HG02981 (cell line): ENCODE measurements around the gene ERCC1.

Experiments
- ATAC-seq: cut with Tn5 transposase; IDR thresholded peaks from one replicate; pipeline ENCODE4 v1.9.1; 2021; ENCODE audit warnings: mild to moderate bottlenecking, moderate library complexity; ENCODE audit not compliant: unreplicated experiment

ERCC1 gene

DNA sequence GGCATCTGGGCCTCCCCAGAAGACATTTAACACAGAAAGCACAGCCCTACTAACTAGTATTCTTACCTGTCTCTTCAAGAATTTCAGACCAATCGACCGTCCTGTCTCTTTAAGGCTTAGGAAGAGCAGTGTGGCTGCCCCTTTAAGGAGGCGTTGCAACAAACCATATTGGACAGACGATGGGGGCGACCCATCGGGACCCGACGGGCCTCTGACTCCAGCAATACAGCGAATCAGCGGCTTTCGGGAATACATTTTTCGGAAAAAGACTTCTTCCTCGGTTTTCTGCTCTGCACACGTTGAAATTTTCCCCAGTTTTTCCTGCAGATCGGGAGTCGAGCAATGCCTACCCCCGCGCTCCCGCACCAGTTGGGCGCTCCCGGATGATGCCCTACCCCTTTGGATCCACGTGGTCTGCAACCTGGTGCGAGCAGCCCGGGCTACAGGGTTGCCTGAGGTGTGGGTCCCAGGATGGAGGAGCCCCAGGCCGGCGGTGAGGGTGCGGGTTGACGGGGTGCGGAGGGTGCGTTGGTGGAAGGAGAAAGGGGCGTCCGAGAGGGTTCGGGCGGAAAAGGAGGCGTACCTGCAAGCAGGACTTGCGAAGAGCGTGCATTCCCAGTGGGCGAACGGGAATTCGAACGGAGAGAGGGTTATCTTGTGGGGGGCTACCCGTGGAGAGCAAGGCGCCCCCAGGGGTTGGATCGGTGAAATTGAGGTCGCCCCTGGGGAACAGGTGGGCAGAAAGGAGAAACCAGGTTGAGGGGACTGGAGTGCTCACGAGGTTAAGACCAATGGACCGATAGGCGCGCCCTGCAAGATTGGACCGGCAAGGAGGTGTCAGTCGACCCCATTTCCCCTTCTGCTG lies 17.3 kb downstream of the ERCC1 start, which contains the start of gene POLR1G:
POLR1G (plus strand) TSS at position 419 of the 865 bp plus-strand sequence; CDS start at position 472, 53 bp downstream.
- peak; percentile 62 for ATAC-seq

DNA sequence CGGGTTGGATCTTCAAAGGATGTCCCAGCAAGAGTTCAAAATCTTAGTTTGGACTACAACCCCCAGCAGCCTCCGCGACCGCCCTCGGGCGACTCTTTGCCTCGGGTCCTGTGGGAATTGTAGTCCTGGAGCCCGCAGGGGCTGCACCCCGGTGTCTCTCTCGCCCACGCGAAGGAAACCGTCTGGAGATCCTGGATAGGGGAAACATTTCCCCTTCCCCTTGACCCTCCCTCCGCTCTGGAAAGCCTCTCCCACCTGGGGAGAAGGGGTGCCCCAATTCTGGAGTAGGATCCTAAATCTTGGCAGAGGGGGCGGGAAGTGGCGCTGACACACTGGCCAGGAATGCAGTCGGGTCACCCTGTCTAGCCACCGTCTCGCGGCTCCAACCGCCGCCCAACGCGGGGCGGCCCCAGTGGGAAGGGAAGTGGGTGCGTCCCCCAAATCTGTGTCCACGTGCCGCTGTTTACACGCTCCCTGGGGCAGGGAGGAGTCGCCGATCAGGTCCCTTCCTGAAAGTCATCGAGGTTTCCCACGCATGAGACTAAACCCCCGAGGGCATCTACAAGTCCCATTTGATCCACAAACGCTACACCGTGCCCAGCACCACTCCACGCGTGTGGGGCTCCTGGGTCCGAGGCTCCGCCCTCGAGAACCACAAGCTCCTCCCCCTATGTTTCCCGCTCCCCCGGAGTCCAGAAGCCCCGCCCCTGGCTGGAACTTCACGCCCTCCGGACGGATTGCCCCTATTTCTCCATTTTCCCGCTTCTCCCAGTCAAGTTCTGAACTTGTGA lies 18.1 kb downstream of the ERCC1 start:
- peak; percentile 41 for ATAC-seq

DNA sequence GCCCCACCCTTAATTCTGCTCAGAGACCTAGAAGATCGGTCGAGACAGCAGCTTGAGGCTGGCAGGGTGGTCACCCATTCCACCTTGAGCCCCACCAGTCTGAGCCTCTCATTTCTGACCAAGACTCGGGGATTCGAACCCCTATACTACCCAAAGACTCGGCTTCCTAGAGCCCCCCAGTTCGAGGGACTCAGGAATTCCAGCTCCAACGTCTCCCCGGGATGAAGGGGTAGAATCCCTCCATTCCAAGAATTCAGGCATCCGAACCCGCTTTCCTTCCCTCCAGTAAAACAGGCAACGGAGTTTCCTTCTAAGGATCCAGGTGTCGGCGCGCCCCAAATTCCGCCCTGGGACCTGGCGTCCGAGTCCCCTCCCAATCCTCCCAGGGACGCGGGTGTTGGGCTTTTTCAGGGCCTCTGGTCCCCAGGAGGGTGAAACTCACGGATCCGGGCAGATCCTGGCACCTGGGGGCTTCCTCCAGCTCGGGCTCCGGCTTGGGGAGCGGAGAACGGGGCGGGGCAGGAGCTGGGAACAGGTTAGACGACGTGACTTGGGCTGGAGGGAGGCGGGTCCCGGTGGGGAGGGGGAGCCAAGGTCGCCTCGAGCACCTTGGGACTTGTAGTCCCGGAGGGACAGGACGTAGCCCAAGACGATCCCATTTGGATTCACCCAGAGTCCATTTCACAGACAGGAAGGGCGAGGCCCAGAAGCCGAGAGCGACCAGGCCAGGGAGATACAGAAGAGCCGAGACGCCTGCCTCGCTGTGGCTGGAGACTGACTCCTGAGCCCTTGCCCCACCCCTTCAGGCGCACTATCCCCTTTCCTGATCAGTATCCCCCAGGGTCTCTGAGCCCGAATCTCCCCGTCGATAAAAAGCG lies 18.9 kb downstream of the ERCC1 start, which contains the start of gene PPP1R13L:
PPP1R13L (minus strand) TSS at position 513 of the 878 bp plus-strand sequence. CDS start 6,751 bp downstream, outside the sequence.
- ATAC-seq = no peak

DNA sequence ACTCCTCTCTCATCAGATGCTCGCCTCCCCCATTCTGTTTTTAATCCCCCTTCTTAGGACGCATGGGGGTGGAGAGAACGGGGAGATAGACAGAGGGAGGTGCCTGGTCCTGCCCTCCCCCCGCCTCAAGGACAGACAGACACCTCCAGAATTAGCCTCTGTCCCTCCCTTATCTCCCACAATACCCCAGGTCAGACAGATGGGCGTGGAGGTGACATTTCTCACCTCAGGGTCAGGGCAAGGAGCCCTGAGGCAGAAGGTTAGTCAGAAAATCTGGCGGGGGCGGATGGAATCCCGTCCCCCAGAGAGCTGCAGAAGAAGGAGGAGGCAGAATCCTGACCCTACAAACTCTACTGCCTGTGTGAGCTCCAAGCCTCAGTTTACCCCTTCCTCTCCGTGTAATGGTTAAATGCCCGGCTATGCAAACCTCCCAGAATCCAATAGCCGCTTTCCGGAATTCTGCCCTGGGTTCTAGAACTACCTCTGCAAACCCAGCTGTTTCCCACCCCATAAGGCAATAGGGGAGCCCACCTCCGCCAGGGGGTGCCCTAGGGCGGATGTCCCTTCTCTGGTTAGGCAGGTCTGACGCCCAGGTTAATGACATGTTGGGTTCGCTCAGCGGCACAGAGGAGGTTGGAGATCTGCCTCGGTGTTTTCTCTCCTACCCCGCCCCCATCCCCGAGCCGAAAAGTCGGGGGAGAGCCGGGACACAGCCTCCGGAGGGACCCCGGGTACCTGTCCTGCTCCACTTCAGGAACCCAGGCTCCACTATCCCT lies 19.7 kb downstream of the ERCC1 start:
- no peak for ATAC-seq

DNA sequence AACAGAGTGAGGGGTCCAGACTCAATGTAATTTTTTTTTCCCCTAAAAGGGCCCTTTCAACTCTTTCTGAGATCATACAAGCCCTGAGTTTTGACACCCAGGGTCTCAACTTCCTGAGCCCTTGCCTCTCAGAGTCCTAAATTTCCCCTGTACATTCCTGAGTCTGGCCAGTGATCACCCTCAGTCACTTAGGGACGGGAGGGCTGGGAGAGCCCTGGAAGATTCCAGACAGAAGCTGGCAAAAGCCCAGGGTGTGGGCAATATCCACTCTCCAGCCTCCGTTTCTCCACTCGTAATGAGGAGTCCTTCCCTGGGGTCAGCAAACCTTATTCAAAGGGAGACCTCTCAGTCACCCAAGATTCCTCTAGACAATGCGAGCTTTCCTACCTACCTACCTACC lies 20.4 kb downstream of the ERCC1 start:
- no peak for ATAC-seq

DNA sequence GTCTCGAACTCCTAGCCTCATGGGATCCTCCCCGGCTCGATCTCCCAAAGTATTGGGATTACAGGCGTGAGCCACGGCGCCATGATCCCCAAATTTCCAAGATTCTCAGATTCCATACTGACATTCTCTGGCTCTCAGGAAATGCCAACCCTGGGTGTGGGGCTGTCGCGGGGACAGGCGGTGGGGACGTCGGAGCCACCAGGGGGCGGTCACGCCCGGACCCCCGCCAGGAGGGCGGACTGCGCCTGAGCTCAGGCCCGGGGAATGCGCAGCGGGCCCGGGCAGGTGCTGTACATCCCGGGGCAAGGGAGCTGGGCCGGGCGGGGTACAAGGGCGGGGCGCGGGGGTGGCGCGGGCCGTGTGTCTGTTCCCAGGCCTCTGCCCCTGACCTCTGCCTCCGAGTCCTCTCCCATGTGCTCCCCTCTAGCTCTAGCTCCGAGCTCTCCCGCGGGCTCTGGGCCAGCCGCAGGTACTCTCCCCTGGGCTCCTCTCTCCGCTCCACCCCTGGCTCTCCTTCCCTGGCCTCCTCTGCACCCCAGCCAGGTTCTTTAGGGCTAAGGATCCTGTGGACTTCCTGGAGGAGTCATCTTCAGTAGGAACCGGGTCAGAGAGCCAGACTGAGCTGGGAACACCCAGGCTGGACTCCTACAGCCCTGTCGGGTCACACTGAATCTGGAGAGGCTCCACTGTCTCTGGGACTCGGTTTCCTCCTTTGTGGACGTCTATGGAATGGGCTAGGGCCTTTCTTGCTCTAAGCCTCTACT lies 21.2 kb downstream of the ERCC1 start:
- ATAC-seq = no peak

DNA sequence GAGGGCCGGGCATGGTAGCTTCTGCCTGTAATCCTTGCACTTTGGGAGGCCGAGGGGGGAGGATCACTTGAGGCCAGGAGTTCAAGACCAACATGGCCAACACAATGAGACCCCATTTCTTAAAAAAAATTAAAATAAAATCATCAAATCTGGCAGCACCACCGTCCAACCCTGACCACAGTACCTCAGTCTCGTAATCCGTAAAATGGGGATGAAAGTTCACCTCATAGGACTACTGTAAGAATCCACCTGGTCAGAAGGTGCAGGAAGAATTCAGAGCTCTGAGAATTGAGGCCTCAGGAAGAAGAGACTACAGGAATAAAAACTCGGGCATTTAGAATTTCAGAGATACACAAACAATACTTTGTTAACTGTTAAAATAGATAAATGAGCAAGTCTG lies 21.9 kb downstream of the ERCC1 start:
- ATAC-seq = no peak

DNA sequence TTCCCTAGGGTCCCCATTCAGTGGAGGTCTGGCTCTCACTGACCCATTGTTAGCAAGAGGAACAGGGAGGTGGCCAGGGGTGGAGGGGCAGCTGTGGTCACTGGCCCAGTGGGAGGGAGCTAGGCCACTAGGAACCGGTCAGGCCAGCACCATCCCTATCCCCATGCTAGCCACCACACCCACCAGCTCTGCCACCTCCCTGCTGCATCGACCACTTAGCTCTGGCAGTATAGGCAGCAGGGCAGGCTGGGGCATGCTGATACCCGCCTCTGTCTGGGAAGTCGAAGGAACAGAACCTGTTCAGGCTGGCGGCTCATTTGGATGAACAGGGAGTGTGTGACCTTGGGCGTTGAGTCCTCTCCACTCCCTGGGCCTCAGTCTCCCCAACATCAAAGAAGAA lies 23.5 kb downstream of the ERCC1 start:
- ATAC-seq = no peak

DNA sequence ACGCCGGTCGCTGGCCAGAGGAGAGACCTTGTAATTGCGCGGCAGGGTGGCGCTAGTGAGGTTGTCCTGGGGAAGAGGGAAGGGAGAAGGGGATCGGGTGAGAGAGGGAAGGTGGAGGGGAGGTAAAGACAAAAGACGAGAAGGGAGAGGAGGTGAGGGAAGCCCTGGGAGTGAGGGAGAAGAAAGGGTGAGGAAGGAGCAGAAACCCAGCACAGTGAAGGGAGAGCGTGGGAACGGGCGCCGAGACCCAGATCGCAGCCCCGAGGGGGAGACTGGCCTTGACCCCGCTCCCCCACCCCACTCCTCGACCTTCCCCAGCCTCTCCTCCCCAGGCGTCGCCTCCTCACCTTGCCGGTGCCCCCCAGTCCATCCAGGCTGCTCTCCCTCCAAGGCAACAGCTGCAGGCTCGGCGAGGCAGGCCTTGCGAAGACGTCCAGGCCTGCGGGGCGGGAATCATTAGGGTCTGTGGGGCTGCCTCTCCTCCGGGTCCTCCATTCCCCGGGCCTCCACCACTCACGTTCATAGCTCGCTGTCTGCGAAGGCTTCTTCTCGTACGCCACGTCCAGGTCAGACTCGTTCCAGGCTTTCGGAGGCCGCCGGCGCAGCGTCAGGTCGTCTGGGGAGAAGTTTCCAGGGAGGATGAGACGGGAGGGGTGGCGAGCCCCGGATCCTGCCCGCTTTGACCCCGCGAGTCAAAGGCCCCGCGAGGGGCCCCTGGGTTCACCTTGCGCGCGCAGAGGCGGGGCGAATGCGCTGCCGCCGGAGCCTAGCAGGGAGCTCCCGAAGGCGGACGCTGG lies 27.7 kb downstream of the ERCC1 start:
- no peak for ATAC-seq

DNA sequence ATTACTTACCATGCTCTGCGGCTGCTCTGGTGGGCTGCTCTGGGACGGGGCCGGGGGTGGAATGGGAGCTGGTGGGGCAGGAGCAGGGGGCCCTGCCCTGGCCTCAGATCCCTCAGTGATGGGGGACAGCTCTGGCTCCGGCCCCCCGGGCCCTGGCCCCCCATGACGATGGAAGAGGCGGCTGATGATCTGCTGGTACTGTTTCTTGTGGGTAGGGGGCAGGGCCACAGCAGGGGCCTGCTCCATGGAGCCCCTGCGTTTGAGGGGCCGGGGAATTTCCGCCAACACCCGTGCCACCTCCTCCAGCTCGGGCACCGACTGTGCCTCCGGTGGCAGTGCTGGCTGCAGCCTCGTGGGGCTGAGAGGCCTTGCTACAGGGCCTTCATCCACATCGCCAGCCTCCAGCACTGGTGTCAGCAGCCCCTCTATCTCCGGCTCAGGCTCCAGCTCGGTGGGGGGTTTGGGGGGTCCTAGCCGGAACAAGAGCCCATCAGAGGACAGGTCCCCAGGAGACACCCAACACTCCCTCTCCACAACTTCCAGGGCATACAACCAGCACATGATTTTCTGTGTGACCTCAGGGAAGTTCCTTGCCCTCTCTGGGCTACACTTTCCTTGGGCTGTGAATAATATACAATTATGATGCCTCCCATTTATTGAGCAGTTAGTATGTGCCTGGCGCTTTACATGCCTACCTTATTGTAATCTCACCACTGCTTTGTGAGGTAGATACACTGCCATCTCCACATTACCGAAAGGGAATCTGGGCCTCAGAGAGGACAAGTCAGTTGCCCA lies 31.6 kb downstream of the ERCC1 start:
- no peak for ATAC-seq

DNA sequence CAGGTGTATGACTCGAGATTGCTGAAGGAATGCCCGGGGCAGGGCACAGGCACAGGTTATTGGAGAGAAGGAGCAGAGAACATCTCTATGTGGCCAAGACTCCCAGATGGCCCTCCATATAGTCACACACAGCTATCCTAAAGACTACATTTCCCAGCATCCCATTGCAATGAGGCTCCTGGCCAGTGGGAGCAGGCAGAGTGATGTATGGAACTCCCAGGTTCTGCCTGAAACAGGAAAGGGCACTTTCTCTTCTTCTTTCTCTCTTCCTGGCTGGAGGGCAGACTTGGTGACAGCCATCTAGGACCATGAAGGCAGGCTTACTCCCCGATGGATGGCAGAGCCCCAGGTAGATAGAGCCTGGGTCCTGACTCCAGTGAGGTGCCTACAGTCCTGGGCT lies 32.4 kb downstream of the ERCC1 start:
- no peak for ATAC-seq

DNA sequence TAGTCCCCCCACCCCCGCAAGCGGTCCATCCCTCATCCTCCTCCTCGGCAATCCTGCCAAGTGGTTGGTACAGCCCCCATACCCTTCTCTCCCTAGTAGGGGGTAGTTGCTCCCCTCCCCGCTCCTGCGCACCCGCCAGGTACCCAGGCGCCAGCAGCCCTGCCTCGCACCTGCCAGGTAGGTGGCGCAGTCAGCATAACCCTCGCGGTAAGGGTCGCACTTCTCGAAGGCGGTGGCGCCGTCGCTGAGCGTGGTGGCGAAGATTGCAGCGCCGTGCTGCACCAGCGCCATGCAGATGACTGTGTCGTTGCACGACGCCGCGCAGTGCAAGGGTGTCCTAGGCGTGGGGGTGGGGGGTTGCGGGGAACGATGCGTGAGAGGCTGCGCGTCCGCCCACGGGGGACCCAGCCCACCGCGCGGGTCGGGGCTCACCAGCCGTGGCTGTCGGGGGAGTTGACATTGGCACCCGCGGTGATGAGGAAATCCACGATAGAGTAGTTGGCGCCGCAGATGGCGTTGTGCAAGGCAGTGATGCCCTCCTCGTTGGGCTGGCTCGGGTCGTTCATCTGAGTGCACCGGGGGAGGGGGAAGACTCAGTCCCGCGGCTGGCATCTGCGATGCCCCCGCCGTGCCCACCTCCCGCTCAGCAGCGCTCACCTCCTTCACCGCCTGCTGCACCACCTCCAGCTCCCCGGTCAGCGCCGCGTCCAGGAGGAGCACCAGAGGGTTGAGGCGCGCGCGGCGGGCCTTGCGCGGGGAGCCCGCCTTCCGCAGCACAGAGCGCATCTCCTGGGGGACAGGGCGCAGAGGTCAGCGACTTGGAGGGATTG lies 38.1 kb downstream of the ERCC1 start:
- ATAC-seq = no peak

DNA sequence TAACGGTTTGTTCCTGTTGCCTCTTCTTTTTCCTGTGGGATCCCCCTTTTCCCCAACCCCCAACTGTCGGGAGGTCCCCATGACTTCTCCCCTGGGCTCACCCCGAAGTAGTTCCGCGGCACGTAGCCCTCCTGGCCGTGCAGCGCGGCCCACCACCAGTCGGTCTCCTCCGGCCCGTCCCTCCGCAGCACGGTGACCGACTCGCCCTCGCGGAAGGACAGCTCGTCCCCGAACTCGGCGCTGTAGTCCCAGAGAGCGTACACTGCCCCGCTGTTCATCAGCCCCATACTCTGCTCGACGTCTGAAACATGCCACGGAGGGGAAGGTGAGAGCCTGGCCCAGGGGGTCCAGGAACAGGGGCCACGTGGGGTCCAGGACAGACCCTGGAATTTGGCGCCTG lies 41.3 kb downstream of the ERCC1 start:
- no peak for ATAC-seq

DNA sequence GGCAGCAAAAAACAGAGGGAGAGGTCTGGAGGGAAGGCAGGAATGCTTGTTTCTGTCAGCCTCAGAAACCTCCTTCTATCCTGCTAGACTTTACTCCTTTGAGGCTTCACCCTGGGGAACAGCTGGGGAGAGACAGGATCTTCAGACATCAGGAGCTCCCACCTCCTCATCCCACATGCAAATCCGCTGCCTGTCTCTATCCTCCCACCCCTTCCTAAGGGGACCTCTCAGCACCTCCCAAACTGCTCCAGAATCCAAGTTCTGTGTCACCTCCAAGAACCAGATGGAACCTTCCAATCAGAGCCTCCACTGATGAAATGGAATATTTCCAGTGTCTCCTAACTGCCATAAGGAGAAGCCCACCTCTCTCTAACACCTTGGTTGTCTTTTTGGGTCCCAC lies 43.6 kb downstream of the ERCC1 start:
- ATAC-seq = no peak

DNA sequence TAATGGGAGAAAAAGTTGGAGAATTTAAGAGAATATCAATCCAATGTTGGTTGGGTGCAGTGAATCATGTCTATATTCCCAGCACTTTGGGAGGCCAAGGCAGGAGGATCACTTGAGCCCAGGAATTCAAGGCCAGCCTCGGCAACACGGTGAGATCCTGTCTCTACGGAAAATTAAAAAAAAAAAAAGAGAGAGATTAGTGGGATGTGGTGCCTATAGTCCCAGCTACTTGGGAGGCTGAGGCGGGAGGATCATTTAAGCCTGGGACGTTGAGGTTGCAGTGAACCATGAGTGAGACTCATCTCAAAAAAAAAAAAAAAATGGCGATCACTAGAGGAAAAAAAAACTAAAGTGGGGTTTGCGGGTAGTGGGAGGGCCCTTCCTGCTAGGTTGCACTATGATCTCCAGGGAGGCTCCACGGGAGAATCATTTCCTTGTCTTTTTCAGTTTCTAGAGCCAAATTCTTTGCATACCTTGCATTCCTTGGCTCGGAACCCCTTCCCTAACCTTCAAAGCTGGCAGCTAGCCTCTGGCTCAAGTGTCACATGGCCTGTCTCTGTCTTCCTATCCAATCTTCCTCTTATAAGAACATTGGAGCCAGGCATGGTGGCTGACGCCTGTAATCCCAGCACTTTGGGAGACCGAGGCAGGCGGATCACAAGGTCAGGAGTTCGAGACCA lies 47.5 kb downstream of the ERCC1 start:
- no peak for ATAC-seq
